Hematopoietic multipotent progenitor cell treated with erythropoietin and hydrocortisone succinate and interleukin-3 and kit ligand, for 17 days (in vitro differentiated cells): ENCODE measurements around the gene ZNF584.
A peak's percentile ranks its signal among the peaks of the same experiment; 100 is the strongest.
"Not testable (repeated sequence)": the region's sequence is repeated elsewhere in the genome, so short reads cannot be mapped to it uniquely, and the experiment has no call there.

Experiments used
- DNase-seq: peaks from one replicate; pipeline ENCODE4 v3.0.0-alpha.2; 2015; ENCODE audit warnings: low spot score

ZNF584 gene

DNA sequence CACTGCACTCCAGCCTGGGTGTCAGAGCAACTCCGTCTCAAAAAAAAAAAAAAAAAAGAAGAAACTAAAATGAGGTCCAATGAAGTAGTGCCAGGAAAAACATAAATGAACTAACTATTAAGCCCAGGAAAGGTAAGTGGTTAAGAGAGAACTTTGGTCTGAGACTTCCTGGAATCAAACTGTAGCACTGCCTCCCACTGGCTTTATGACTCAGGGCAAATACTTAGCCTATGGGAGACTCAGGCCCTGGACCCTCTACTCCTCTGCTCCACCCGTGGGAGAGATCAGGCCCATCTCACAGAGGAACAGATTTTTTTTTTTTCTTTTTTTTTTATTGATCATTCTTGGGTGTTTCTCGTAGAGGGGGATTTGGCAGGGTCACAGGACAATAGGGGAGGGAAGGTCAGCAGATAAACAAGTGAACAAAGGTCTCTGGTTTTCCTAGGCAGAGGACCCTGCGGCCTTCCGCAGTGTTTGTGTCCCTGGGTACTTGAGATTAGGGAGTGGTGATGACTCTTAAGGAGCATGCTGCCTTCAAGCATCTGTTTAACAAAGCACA, 4.5 kb upstream of the ZNF584 start:
- DNase-seq: not testable (repeated sequence)

DNA sequence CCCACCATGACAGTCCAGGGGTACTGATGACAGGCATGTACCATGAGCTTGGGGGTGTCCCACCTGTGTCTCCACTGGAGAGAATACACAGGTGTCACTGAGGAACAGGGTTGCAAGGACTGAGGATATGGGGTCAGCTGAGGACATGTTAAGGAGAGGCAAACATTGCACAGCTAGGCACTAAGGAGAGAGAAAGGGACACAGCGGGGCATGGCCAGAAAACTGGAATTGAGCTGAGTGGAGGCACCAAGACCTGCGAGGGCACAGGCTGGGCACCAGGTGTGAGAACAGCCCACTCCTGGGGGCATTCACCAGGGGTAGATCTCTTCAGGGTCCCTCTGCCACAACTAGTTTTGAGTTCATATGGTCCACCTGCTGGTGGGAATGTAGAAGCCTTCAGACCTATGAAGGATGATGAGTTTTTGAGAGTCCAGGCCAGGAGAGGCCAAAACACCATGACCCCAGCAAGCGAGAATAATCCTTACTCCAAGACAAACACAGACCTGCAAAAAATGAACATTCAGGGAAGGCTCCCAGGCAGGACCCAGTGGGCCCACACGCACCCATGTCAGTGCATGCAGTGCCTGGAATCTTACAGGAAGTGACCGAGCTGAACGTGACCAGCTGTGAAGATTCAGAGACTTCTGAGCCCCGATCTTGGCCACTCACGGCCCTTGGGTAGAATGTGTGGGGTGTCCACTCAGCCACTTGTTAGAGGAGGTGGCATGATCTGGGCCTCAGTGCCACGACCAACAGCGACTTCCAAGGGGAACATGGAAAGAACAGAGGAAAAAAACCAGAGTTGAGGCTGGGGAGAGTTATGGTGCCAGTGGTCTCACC, 1.4 kb upstream of the ZNF584 start:
- DNase-seq: no peak

DNA sequence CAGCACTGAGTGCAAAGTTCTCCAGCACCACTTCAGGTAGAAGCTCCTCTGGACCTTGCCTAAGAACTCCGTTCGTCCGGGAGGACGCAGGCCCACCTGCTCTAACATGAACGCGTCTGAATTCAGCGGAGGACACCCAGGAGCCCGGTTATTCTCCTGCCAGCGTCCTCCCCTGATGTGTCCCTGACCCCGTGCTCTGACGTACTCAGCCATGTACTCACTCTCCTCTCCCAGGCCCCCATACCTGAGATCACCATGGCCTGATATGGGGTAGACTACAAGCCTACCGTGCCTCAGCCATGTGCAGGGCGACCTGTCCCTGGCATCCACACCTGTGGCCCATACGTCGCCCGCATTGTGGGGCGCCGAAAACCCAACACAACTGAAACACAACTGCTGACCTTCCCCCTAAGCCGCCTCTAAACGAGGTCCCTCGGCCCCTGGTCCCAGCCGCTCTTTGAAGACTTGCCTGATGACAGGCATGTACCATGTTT, 744 bp upstream of the ZNF584 start:
- no peak for DNase-seq

DNA sequence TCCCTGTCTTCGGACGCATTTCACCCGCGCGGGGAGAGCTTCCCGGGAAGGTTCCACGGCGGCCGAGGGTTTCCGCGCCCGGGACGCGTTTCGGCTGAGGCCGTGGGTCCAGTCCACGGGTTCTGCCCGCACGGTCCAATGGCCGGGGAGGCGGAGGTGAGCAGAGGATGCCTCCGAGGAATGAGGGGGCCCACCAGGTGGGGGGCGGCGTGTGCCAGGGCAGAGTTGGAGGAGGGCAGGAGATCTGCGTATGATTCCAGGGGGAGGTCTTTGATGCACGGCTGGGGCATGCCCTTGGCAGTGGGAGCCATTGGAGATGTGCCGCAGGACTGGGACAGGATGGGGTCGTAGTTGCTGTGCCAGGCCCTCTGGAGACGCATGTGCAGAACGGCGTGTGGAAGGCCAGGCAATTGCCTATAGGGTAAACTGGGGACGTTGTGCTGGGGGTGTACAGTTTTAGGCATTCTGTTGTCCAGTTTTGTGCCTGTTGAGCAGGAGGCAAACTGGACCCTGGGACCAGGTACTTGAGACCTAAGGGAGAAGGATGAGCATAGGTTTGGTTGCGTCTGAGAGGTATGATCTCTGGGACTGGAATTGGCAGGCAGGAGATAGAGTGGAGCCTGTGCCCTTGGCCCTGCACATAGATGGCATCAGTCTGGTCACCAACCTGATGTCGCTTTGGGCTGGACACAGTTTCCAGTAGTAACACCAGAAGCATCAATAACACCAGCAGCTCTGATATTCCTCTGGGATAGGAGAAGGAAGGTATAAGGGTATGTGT, 751 bp downstream of the ZNF584 start:
- DNase-seq: no peak

DNA sequence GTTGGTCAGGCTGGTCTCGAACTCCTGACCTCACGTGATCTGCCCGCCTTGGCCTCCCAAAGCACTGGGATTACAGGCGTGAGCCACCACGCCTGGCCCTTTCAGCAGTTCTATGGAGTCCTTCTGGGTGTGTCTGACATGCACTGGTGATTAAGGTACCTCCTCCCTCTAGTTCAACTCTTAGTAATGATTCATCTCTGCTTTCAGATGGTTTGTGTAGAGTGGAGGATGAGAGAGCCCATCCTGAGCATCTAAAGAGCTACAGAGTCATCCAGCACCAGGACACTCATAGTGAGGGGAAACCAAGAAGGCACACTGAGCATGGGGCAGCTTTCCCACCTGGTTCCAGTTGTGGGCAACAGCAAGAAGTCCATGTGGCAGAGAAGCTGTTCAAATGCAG, 8.2 kb downstream of the ZNF584 start:
- no peak for DNase-seq

DNA sequence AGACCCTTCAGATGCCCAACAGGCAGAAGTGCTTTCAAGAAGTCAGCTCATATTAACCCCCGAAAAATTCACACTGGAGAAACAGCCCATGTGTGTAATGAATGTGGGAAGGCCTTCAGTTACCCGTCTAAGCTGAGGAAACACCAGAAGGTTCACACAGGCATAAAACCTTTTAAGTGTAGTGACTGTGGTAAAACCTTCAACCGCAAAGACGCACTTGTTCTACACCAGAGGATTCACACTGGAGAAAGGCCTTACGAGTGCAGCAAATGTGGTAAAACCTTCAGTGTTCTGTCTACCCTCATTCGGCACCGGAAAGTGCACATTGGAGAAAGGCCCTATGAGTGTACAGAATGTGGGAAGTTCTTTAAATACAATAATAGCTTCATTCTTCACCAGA, 8.6 kb downstream of the ZNF584 start:
- no peak for DNase-seq

DNA sequence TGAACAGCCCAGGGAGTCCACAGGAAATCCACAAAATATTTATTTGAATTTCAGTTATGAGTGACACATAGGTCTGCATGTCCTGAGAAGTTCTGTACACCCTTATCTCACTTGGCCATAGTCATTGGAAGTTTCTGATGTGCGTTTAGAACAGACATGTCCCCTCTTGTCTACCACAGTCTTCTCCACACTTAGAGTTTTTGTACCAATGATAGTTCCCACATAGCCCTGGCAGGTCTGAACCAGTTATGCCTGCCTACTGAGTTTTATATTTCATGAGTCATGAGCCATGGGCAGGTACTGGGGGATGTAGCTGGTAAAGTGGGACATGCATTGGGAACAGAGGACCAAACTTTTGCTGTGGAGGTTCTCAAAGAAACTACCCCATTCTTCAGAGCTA, 20.2 kb downstream of the ZNF584 start:
- no peak for DNase-seq

DNA sequence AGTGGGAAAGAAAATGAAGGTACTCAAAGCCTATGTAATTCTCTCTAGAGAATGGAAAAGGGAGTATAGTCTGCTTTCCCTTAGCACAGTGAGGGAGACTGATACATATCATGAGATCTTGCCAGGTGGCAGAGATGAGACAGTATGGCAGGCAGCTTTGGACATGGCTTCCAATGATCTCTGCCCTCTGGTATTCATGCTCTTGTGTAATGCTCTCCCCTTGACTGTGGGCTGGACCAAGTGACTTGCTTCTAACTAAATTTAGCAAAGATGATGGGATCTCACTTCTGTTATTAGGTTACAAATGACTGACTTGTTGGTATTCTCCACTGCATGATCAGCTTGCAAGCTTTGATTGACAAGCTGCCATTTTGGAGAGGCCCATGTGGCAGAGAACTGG, 21.3 kb downstream of the ZNF584 start:
- no peak for DNase-seq

DNA sequence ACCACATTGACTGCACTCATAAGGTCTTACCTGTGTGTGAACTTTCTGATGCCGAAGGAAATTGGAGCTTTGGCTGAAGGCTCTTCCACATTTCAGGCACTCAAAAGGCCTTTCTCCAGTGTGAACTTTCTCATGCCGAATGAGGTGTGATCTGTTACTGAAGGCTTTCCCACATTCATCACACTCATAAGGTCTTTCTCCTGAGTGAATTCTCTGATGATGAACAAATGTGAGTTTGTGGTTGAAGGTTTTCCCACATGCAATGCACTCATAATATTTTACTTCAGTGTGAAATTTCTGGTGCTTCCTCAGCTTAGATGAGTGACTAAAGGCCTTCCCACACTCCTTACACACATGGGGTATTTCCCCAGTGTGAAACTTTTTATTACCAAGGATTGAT, 25.8 kb downstream of the ZNF584 start:
- no peak for DNase-seq

DNA sequence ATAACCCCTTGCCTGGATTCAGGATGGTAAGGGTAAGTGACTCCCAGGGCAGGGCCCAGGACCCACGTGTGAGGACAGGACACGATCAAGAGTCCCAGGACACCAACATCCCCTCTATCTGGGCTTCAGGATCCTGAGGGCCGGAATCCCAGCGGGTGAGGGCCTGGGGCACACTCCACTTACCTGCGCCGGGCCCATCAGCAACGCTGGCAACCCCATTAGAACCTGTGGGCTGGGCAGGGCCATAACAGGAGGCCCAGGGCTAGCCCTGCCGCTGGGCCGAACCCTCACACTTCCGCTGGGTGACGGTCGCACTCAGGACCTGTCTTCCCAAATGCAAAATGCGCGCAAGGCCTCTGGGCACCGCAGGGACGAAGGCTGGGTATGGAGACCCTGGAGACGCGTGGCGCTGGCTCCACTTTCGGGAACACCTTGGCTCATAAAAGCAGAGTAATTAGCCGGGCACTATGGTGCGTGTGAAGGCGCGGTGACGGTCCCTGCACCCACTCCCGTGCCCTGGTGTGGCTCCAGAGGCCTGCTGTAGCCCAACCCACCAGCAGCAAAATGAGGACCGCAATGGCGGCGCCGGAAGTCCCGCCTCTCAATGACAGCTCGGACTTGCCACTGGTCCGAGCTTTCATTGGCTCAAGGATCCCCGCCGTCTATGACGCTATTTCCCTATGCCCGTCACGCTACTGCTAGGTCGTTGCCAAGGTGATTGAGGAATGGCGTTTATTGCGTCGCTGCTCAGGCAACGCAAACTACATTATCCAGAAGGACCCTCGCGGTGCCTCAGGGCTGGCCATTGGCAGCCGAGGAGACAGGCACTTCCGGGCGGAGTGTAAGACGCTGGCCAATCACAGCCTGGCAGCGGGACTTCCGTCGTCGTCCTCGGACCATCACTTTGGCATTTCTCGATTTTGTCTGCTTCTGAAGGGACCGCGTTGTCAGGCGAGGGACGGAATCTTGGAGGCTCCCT, 31.4 kb downstream of the ZNF584 start, which contains the start of gene ZNF132:
ZNF132 (minus strand) TSS at position 578 of the 979 bp plus-strand sequence; CDS start at position 246, 332 bp downstream.
- peak; percentile 85 for DNase-seq

DNA sequence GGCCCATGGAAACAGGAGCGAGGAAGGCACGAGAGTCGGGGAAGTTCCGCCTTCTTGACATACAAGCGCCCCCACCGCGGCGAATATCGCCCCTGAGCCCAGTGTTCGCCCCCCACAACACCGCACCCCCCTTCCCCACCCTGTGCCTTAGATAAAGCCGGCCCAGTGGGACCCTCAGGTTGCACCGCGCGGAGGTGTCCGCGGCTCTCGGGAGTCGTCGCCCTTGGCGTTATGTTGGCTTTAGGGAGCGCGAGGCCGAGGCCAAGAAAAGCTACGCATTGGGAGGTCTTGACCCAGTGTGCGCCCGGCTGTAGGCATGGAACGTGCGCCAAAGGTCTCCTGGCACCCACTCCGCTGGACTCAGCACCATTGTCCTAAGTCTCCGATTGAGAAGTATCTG, 32.1 kb downstream of the ZNF584 start:
- DNase-seq: no peak

DNA sequence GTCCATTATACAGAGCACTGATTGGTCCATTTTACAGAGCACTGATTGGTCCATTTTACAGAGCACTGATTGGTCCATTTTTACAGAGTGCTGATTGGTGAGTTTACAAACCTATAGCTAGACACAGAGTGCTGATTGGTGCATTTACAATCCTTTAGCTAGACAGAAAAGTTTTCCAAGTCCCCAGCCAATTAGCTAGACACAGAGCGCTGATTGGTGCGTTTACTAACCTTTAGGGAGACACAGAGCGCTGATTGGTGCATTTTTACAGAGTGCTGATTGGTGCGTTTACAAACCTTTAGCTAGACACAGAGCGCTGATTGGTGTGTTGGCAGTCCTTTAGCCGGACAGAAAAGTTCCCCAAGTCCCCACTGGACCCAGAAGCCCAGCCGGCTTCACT, 34.5 kb downstream of the ZNF584 start:
- DNase-seq: not testable (repeated sequence)

DNA sequence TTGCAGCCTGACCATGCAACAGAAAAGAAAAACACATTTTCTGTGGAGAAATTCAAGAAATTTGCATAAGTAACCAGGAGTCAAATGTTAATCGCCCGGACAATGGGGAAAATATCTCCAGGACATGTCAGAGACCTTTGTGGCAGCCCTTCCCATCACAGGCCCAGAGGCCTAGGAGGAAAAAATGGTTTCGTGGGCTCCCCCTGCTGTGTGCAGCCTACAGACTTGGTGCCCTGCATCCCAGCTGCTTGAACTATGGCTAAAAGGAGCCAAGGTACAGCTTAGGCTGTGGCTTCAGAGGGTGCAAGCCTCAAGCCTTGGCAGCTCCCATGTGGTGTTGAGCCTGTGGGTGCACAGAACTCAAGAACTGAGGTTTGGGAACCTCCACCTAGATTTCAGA, 40.4 kb downstream of the ZNF584 start:
- DNase-seq: not testable (repeated sequence)

DNA sequence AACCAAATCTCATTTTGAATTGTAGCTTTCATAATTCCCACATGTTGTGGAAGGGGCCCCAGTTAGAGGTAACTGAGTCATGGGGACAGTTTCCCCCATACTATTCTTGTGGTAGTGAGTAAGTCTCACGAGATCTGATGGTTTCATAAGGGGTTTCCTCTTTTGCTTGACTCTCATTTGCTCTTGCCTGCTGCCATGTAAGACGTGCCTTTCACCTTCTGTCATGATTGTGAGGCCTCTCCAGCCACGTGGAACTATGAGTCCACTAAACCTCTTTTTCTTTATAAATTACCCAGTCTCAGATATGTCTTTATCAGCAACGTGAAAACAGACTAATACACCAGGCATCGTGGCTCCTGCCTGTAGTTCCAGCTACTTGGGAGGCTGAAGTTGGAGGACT, 41.5 kb downstream of the ZNF584 start:
- not testable (repeated sequence) for DNase-seq

DNA sequence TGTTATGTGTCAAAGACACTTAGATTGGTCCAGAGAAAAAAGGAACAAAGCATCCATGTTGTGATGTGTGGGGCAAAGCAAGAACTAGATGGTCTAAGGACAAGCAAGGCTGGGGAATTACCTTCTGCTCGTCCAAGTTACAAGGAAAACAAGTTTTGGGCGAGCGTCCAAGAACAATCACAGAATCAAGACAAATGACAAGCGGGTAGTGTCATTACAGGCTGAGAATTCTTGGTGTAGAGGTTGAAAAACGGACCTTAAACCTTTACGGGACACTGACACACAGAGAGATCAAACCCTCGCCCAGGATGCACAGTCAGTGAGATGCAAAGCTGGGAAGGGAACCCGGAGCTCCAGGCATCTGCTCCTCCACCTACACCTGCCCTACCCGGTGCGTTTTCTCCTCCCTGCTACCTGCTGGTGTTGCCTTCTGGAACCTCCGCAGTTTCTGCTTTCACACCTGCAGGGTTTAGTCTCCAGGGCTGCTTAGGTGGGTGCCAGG, 42.5 kb downstream of the ZNF584 start:
- no peak for DNase-seq

DNA sequence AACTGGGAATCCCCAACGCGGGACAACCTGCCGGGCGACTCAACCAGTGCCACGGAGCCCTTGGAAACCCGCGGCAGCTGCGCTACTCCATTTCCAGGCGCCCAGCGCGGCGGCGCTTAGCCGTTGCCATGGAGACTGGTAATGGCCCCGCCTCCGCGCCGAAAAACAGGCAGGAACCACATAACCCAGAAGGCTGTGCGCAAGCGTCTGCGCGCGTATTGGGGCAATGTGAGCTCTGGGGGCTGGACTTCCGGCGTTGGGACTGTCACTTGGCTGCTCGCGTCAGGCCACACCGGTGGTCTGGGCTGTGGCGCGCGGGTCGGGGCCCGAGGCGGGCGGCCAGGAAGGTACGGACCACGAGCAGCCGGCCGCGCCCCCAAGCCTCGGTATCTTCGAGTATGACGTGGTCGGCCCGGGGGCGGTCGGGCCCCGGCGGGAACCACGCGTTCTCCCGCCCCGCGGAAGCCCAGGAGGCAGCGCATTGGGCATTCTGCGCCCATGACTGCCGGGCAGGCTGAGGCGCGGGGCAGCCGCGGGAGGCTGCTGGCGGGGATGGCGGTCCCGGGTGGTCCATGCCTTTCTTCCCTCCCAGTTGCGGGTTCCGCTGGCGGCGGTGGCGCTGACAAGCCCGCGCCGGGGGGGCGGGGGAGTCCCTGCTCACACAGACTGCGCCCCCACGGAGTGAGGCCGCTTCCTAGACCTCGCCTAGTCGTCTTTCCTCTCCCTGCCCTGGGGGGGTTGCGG, 43.1 kb downstream of the ZNF584 start, which contains the start of gene ZNF324B:
ZNF324B (plus strand) TSS at position 265 of the 744 bp plus-strand sequence. CDS start 2,080 bp downstream, outside the sequence.
- peak; percentile 96 for DNase-seq

DNA sequence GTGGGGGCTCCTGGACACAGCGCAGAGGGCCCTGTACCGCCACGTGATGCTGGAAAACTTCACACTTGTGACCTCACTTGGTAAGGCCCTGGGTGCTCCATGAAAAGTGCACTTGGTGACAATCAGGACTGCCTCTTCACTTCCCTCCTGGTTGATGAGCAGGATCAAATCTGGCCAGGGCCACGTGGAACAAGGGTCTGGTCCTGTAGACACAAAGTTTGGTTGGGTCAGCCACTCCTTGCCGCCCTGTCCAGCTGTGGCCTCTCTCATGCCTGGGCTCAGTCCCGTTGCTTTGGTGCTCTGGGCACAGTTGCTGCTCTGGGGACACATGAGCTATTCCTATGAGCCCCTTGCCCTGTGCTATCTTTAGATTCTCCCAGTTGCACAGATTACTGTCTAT, 45.3 kb downstream of the ZNF584 start:
- DNase-seq: no peak

DNA sequence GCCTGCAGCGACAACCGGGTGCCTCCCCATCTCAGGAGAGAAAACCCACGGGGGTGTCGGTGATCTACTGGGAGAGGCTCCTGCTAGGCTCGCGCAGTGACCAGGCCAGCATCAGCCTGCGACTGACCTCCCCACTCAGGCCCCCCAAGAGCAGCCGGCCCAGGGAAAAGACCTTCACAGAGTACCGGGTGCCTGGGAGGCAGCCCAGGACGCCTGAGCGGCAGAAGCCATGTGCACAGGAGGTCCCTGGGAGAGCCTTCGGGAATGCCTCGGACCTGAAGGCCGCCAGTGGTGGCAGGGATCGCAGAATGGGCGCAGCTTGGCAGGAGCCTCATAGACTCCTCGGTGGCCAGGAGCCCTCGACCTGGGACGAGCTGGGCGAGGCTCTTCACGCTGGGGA, 46.9 kb downstream of the ZNF584 start:
- DNase-seq: no peak

DNA sequence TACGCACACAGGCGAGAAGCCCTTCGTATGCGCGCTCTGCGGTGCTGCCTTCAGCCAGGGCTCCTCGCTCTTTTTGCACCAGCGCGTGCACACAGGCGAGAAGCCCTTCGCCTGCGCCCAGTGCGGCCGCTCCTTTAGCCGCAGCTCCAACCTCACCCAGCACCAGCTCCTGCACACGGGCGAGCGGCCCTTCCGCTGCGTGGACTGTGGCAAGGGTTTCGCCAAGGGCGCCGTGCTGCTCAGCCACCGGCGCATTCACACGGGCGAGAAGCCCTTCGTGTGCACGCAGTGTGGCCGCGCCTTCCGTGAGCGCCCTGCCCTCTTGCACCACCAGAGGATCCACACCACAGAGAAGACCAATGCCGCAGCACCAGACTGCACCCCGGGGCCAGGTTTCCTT, 47.7 kb downstream of the ZNF584 start:
- no peak for DNase-seq

DNA sequence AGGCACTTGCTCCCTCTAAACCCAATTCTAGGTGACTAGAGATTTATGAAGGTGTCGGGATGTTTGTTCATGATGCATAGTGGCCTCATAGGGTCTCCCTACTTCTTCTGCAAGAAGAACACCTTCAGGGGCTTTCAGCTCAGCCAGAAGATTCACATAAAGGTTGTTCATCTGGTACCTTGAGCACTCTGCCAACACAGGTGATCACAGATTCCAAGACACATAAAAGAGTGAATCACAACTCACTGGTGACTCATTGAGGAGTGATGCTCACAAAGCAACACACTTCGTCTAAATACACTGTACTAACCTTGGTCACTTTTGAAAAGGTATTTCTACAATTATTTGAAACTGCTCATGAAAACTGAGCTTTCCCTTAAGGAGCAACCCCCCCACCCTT, 51.6 kb downstream of the ZNF584 start:
- DNase-seq: no peak
